Measurements from ENCODE around the gene RAG2.

Gene RAG2

DNA sequence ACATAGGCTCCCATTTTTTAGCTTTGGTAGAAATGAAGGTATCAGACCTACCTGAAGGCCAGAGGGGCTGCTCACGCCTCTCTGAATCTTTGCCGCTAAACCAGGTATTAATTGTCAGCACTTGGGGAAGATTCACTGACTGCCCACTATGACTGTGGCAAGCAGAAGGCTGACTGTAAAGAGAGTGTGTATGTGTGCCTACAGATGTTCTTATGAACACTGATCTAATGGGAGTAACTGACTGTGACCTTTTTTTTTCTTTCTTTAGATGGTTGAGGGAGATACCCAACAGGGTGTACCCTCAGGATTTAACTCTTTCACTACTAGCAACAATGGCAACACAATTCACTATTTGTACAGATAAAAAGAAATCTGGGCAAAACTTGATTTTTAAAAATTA lies at the start of gene RAG2:
Gene RAG2, minus strand, starts transcription at position 186 of the 400 bp plus-strand sequence. CDS start 4,068 bp downstream, outside the sequence.
- in situ Hi-C loops (cut with HindIII; ENCODE audit: low sequenced_read_pairs): no loop called here
- no peak within 1 kb of the TSS for H3K4me3 ChIP-seq (ENCODE audit: low read depth, low read length)
- no peak for DNase-seq (ENCODE audit: low read depth)
- TF ChIP-seq, protein P1, sequence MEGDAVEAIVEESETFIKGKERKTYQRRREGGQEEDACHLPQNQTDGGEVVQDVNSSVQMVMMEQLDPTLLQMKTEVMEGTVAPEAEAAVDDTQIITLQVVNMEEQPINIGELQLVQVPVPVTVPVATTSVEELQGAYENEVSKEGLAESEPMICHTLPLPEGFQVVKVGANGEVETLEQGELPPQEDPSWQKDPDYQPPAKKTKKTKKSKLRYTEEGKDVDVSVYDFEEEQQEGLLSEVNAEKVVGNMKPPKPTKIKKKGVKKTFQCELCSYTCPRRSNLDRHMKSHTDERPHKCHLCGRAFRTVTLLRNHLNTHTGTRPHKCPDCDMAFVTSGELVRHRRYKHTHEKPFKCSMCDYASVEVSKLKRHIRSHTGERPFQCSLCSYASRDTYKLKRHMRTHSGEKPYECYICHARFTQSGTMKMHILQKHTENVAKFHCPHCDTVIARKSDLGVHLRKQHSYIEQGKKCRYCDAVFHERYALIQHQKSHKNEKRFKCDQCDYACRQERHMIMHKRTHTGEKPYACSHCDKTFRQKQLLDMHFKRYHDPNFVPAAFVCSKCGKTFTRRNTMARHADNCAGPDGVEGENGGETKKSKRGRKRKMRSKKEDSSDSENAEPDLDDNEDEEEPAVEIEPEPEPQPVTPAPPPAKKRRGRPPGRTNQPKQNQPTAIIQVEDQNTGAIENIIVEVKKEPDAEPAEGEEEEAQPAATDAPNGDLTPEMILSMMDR (IDR thresholded peaks at IDR 0.05; ENCODE audit: low read depth, low read length, missing control alignments): no peak

DNA sequence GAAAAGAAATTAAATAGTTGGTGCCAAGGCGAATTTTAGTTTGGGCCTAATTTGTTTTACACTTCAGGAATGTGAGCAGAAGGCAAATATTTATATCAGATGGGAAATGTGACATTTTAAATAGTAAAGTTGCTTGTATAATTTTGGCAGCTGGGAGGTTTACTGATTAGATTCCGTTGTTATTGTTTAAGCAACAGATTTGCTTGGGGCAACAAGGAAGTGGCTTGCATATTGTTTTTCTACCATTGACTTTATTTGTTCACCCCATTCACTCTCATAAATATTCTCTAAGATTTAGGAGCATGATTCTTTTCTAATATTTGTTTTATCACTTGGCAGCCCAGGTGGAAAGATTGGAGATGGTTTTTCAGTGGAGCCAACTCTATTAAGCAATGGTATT lies 40.5 kb upstream of the RAG2 start:
- H3K4me3 ChIP-seq (ENCODE audit: low read depth, low read length): no peak overlapping the region
- DNase-seq (ENCODE audit: low read depth): no peak
- TF ChIP-seq, protein P1 (IDR thresholded peaks at IDR 0.05; ENCODE audit: low read depth, low read length, missing control alignments): no peak
- in situ Hi-C loops (cut with HindIII; ENCODE audit: low sequenced_read_pairs): no loop called here

GRCh38 chr11:36635066-36635862 lies 37.2 kb upstream of the RAG2 start:
- H3K4me3 ChIP-seq (ENCODE audit: low read depth, low read length): no peak overlapping the region
- TF ChIP-seq, protein P1 (IDR thresholded peaks at IDR 0.05; ENCODE audit: low read depth, low read length, missing control alignments): no peak
- in situ Hi-C loops (cut with HindIII; ENCODE audit: low sequenced_read_pairs): no loop called here
- no peak for DNase-seq (ENCODE audit: low read depth)

- TF ChIP-seq, protein P1 (IDR thresholded peaks at IDR 0.05; ENCODE audit: low read depth, low read length, missing control alignments): no peak
- no peak overlapping the region for H3K4me3 ChIP-seq (ENCODE audit: low read depth, low read length)
- in situ Hi-C loops (cut with HindIII; ENCODE audit: low sequenced_read_pairs): no loop called here
- no peak for DNase-seq (ENCODE audit: low read depth)
Measured at GRCh38 chr11:36631774-36632173, 33.7 kb upstream of the RAG2 start.

- DNase-seq (ENCODE audit: low read depth): no peak
- TF ChIP-seq, protein P1 (IDR thresholded peaks at IDR 0.05; ENCODE audit: low read depth, low read length, missing control alignments): no peak
- in situ Hi-C loops (cut with HindIII; ENCODE audit: low sequenced_read_pairs): no loop called here
- H3K4me3 ChIP-seq (ENCODE audit: low read depth, low read length): no peak overlapping the region
Measured at GRCh38 chr11:36628765-36629244, 30.8 kb upstream of the RAG2 start.

GRCh38 chr11:36628141-36628540 lies 30.1 kb upstream of the RAG2 start:
- DNase-seq (ENCODE audit: low read depth): no peak
- TF ChIP-seq, protein P1 (IDR thresholded peaks at IDR 0.05; ENCODE audit: low read depth, low read length, missing control alignments): no peak
- H3K4me3 ChIP-seq (ENCODE audit: low read depth, low read length): no peak overlapping the region
- in situ Hi-C loops (cut with HindIII; ENCODE audit: low sequenced_read_pairs): no loop called here
